ENCODE measurements around the gene KRTAP10-1.

DNA sequence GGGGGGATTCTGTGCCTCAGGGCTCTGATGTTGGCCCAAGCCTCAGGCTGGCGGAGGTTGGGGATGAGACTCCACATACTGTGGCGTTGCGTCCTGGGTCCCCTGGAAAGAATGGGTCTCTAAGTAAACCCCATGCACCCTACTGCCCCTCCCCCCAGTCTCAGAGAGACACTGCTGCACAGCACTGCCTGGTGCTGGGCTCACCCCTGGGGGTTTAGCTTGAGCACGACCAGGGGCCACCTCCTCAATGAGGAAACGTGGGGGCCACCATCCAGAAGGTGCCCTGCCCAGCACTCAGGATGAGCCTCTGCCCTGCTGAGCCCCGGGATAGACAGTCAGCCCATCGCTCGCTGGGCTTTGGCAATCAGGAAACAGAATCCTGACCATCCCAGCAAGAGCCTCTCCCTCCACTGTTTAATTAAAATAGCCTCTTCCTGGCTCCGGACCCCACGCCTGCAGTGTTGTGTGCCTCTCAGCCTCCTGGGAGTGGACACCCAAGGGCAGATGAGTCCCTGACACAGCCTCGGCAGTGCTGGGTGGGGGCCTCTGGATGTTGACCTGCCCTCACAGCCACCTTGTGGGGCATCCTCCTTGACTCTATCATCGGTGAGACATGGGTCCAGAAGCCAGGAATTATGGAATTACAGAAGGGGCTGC is 30.0 kb upstream of the KRTAP10-1 start:
- TF ChIP-seq CTCF (IDR thresholded peaks at IDR 0.05; ENCODE audit: low read depth, low read length) = no peak
- no peak for TF ChIP-seq EZH2phosphoT487 (IDR thresholded peaks at IDR 0.05; ENCODE audit: low read depth)
